ENCODE results near the gene MPDU1.

GRCh38 chr17:7562208-7562605, 21.4 kb upstream of the MPDU1 start:
- TF ChIP-seq CTCF (IDR thresholded peaks at IDR 0.05; ENCODE audit: low read depth, low read length, poor library complexity, severe bottlenecking): no peak
- no peak for TF ChIP-seq EZH2phosphoT487 (IDR thresholded peaks at IDR 0.05; ENCODE audit: borderline replicate concordance, low read length)

All from DOHH2 (cell line).